Activated naive CD8-positive, alpha-beta T cell treated with anti-CD3 and anti-CD28 coated beads, Interleukin-2, amount 50 U/mL, for 24 hours (primary cell): Measurements from ENCODE around the gene RNF11.

Source experiments
- ATAC-seq: fragments of 150-1000 bp; cut with Tn5 transposase; one replicate; pipeline ENCODE4 v1.10.0; 2021
- DNase-seq: peaks from one replicate; pipeline ENCODE4 v3.0.0; 2021
- H3K27ac Mint-ChIP-seq: one replicate; pipeline ENCODE4 v1.8.0; 2021; ENCODE audit warnings: mild to moderate bottlenecking, mixed read lengths
- H3K27me3 Mint-ChIP-seq: one replicate; pipeline ENCODE4 v1.8.0; 2021; ENCODE audit warnings: mixed read lengths
- H3K36me3 Mint-ChIP-seq: one replicate; pipeline ENCODE4 v1.8.0; 2021; ENCODE audit warnings: low read depth, mixed read lengths
- H3K4me1 Mint-ChIP-seq: one replicate; pipeline ENCODE4 v1.8.0; 2021; ENCODE audit warnings: mixed read lengths
- H3K4me3 Mint-ChIP-seq: one replicate; pipeline ENCODE4 v1.8.0; 2021; ENCODE audit warnings: mild to moderate bottlenecking, moderate library complexity, mixed read lengths
- H3K9me3 Mint-ChIP-seq: one replicate; pipeline ENCODE4 v1.8.0; 2021; ENCODE audit warnings: mixed read lengths

The RNF11 gene

DNA sequence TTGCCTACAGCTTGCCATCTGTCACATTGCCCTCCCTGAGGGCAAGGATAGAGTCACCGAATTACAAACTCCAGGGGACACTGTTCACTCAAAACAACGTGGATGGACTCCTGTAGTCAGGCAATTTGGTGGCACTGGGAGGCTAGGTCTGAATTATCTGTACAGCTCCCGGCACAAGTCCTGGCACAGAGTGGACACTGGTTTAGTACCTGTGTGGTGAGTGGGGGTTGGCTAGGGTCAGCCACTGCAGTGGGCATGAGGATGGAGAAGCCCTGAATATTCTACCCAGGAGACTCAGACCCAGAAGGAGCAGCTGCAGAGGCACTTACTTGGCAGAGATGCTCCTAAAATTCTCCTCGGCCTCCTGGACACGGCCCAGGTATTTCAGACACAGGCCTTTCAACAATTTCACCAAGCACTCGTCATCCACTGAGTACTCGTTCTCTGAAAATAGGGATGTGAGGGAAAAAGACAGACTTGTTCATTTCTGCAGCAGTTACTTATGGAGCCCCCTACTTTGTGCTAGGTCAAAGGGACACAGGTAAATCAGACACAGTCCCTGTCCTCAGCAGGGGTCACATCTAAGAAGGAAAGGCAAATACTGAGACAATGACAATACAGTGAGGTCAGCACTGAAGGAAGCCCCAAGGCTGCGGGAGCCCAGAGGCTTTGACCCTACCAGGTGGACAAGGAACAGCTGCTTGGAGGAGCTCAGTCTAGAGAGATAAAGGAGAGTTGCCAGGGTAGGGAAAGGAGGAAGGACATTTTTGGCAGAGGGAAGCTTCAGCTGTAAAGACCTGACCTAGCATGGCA, 53.8 kb downstream of the RNF11 start:
- DNase-seq (no peak), ATAC-seq (no peak)
- Mint-ChIP-seq H3K27me3 (no peaks in the 10 kb centered on the region), H3K36me3 (no peaks in the 10 kb centered on the region), H3K9me3 (no peaks in the 10 kb centered on the region), H3K27ac (no peak overlapping the region), H3K4me1 (peaks cover 5% of the 10 kb centered on the region), H3K4me3 (no peak overlapping the region)

DNA sequence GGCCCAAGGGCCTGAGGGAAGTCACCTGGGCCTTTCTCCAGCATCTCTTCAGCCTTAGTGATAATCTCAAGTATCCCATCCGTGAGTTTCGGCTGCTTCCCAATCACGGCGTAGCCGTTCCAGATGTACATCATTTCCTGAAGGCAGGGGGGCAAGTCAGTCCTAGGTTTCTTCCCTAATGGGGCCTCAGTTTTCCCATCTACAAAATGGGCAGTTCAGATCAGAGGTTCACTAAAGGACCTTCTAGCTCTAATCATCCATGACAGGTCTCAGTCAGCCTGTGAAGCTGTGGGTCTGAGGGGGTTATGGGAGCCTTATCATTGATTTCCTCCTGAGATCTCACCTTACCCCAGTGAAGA, 54.4 kb downstream of the RNF11 start:
- no peaks in the 10 kb centered on the region for H3K36me3 Mint-ChIP-seq
- peaks cover 3% of the 10 kb centered on the region for H3K4me1 Mint-ChIP-seq
- H3K27me3 Mint-ChIP-seq: no peaks in the 10 kb centered on the region
- no peak for DNase-seq
- no peak for ATAC-seq
- H3K4me3 Mint-ChIP-seq: no peak overlapping the region
- no peak overlapping the region for H3K27ac Mint-ChIP-seq
- H3K9me3 Mint-ChIP-seq: no peaks in the 10 kb centered on the region

DNA sequence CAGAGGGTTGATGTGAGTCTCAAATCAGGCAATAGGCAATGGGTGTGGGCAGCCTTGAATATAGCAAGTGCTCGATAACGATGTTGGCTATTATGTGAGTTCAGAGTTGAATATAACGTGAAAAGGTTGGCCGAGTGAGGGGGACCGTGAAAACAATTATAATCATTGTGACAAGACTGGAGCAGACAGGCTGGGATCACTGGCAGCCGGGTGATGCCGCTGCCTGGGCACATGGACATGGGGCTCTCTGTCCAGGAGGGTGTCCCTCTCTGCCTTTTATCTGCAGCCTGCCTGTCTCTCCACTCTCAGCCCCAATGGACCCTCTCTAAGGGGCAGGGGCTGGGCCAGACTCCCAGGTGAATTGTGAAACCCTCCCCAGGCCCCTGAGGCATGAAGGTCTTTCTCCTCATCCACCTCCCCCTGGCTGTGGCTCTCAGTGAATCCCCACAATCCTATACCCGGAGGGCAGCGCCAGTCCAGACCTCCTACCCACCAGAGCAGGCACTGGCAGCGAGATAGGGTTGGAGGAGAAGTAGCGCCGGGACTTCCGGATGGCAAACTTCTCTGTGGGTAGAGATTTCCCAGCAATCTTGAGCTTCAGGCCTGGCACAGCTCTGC, 57.9 kb downstream of the RNF11 start:
- Mint-ChIP-seq H3K4me3 (no peak overlapping the region), H3K27ac (no peak overlapping the region), H3K36me3 (no peaks in the 10 kb centered on the region), H3K4me1 (peaks cover 23% of the 10 kb centered on the region), H3K9me3 (no peaks in the 10 kb centered on the region), H3K27me3 (no peaks in the 10 kb centered on the region)
- DNase-seq: no peak
- no peak for ATAC-seq

DNA sequence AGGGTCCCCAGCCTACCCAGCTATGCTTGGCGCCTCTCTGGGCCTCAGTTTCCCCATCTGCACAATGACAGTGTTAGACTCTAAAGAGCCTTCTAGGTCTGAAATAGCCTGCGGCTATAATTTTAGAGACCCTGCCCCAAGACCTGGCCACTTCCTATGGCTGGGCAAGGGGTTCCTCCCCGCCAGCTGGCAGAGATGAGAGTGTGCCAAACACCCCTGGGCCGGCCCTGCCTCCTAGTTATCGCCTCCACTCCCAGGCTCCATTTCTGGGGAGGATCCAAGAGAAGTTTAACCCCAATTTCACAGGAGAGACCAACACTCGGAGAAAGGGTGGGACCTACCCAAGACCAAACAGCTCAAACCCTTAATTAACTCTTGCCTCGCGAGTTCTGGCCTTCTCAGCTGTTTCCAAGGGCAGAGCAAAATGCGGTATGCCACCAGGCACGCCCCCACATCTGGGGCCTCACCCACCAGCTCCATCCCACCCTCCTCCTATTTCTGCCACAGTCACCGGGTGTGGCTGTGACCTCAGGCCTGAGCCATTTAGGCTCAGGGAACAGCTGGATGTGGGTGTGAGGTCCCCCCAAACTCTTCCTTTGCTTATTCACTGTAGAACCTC, 58.6 kb downstream of the RNF11 start:
- Mint-ChIP-seq H3K9me3 (no peaks in the 10 kb centered on the region), H3K4me1 (peaks cover 23% of the 10 kb centered on the region), H3K27ac (no peak overlapping the region), H3K36me3 (no peaks in the 10 kb centered on the region), H3K27me3 (no peaks in the 10 kb centered on the region), H3K4me3 (no peak overlapping the region)
- DNase-seq (no peak), ATAC-seq (no peak)

DNA sequence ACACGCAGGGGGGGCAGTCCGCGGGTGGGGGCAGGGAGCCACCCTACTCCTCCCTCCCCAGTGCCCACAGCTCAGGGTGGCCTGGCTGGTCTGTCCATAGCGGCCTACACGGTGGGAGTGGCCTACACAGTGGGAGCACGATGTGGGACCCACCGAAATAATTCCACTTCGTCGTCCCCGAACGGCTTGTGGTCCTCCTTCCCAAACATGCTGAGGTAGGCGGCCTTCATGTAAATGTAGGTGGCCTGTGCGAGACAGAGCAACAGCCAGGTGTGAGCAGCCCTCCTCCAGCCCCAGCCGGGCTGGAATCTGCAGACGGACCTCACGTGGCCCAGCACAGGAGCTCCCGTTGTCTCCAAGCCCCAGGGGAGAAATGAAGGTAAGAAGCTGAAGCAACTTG, 59.9 kb downstream of the RNF11 start:
- peaks cover 30% of the 10 kb centered on the region for H3K4me1 Mint-ChIP-seq
- no peak for ATAC-seq
- H3K27ac Mint-ChIP-seq: no peak overlapping the region
- H3K9me3 Mint-ChIP-seq: no peaks in the 10 kb centered on the region
- no peaks in the 10 kb centered on the region for H3K36me3 Mint-ChIP-seq
- H3K4me3 Mint-ChIP-seq: no peak overlapping the region
- no peak for DNase-seq
- no peaks in the 10 kb centered on the region for H3K27me3 Mint-ChIP-seq

DNA sequence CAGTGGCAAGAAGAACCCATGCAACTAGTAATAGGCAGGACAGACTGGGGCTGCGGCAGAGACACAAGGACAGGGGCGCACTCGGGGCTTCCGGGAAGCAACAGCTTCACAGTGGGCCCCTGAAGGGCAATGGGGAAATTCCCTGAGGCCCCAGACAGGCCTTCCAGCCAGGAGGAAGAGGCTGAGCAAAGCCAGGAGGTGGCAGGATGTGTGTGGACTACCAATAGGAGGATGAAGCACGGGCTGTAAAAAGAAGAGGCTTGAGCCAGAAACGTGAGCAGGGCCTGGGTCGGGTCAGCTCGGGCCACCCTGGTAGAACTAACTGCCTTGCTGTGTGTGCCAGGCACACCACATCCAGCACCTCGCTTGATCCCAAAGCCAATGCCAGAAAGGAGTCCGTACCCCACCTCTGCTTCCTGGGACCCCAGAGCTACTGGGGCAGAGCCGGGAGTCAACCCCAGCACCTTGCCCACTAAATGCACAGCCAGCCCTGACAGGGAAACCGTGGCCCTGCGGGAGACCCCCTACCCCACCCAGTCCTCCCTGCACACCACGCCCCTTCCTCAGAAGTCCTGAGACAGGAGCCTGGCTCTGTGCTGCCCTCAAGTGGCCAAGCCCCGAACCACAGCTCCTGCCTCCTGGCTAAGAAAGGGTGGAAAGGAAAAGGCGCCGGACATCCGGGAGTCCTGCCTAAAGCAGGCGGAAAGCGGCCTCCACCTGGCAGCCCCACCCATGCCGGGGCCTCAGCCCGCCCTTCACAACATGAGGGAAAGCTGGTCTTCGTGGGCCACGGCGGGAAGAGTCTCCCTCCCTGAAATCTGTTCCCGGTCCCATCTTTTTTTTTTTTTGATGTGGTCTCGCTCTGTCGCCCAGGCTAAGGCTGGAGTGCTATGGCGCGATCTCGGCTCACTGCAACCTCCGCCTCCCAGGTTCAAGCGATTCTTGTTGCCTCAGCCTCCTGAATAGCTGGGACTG, 60.6 kb downstream of the RNF11 start:
- peak; percentile 88 for DNase-seq
- Mint-ChIP-seq H3K27me3 (no peaks in the 10 kb centered on the region), H3K4me3 (peak overlapping the region; percentile 45), H3K36me3 (no peaks in the 10 kb centered on the region), H3K4me1 (peaks cover 35% of the 10 kb centered on the region), H3K9me3 (no peaks in the 10 kb centered on the region), H3K27ac (peak overlapping the region; percentile 54)
- ATAC-seq: peak; percentile 54

DNA sequence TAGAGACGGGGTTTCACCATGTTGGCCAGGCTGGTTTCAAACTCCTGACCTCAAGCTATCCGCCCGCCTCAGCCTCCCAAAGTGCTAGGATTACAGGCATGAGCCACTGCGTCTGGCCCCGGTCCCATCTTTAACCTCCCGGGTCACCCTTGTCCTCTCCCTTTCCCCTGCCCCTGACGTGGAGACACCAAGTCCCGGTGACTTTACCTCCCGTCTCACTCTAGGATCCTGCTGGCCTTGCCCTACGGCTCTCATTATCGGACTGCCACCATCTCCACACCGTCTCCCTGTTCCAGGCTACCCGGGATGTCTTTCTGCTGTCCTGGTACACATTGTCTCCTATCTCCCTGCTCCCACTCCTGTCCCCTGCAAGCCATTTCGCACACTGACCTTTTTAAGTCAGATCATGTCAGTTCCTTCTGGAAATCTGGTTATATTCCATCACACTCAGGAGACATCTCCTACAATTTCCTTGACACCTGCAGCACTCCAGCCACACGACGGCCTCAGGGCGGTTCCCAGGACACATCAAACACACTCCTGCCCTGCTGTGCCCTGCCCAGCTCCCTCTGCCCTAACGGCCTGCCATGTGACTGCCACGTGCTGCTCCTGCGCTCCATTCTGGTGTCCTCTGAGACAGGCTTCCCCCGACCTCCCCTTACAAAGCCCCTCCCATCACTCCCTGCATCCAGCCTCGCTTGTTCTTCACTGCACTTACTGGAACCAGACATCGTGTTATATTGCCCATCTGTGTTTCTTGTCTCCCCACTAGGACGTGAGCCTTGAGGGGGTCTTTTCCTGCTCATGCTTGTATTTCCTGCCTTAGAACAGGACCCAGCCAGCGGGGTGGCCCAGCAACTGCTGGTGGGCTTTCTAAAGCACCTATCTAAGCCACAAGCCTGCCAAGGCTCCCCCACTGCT, 61.6 kb downstream of the RNF11 start:
- DNase-seq (no peak), ATAC-seq (no peak)
- H3K27me3 Mint-ChIP-seq: no peaks in the 10 kb centered on the region
- no peaks in the 10 kb centered on the region for H3K9me3 Mint-ChIP-seq
- peaks cover 39% of the 10 kb centered on the region for H3K4me1 Mint-ChIP-seq
- peak overlapping the region; percentile 28 for H3K4me3 Mint-ChIP-seq
- H3K27ac Mint-ChIP-seq: peak overlapping the region; percentile 57
- no peaks in the 10 kb centered on the region for H3K36me3 Mint-ChIP-seq

DNA sequence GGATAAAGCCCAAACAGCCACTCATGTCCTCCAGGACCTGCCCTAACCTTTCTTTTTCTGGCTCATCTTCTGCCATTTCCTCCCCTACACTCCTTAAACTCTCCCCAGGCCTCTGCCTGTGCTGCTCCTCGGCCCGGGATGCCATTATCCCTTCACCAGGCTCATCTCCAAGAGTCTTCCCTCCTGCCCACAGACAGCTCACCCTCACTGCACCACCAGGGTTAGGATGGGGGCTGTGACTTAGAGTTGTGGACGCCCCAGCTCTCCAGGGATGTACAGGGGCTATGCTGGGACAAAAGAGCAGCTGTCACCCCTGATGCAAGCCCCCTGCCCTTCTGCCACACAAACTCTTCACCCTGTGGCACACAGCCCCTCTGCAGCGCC, 62.2 kb downstream of the RNF11 start:
- H3K27ac Mint-ChIP-seq: peak overlapping the region; percentile 57
- H3K4me1 Mint-ChIP-seq: peaks cover 39% of the 10 kb centered on the region
- DNase-seq (no peak), ATAC-seq (no peak)
- H3K27me3 Mint-ChIP-seq: no peaks in the 10 kb centered on the region
- H3K36me3 Mint-ChIP-seq: no peaks in the 10 kb centered on the region
- H3K4me3 Mint-ChIP-seq: no peak overlapping the region
- H3K9me3 Mint-ChIP-seq: no peaks in the 10 kb centered on the region

DNA sequence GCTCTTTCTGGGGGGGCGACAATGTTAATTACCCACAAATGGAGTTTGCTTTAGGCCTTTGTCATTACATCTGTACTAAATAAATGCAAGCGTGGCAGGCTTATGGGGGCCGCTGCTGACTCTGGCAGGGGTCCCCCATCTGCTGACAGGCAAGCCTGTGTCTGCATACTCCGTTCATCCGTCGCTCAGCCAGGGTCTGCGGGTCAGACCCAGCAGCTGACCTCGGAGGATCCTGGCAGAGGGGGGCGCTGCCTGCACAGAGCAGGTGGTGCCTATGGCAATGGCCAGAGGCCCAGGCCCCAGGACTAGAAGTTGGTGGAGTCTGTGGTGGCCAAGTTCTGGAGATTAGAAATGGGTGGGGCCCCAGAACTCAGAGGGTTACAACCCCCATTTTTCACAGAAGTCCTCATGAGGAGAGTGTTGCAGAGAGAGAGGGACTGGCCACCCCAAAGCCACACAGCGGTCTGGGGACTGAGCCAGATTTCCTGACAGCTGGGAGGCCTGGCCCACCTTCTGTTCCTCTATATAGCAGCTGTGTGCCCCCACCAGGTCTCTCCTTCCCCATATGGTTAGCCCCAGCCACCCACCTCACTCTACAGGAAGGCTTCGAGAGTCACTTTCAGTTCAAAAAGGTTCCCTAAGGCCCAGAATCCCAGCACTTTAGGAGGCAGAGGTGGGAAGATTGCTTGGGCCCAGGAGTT, 63.3 kb downstream of the RNF11 start:
- H3K36me3 Mint-ChIP-seq: no peaks in the 10 kb centered on the region
- no peak overlapping the region for H3K27ac Mint-ChIP-seq
- no peaks in the 10 kb centered on the region for H3K9me3 Mint-ChIP-seq
- no peaks in the 10 kb centered on the region for H3K27me3 Mint-ChIP-seq
- peaks cover 48% of the 10 kb centered on the region for H3K4me1 Mint-ChIP-seq
- no peak overlapping the region for H3K4me3 Mint-ChIP-seq
- no peak for DNase-seq
- no peak for ATAC-seq

DNA sequence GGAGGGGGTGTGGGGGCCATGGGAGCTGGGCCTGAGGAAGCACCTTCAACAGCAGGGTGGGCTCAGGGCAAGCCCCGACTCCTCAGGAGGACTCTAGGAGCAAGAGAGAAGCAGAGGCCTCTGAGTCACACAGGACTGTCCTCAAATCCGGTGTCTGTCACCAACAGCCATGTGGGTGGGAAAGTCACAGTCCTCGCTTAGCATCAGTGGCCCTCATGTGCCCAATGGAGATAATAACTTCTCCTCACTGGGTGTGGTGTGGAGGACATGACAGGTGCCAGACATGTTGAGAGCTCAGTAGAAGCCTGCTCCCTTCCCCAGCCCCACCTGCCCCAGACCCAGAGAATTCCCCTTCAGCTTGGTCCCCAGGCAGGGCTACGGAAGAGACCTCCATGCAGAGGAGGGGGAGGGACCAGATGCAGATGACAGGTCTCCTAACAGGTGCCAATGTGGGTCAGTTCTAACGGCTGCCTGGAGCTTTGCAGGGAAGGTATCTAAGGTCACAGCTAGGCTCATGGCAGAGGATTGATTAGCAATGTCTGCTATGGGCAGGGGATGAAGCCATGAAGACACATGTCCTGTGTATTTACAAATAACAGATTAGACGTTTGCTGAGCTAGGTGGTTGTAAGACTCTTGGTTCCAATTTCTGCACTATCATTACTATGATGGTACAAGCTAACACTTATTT, 64.1 kb downstream of the RNF11 start:
- DNase-seq: no peak
- H3K4me3 Mint-ChIP-seq: no peak overlapping the region
- no peaks in the 10 kb centered on the region for H3K36me3 Mint-ChIP-seq

DNA sequence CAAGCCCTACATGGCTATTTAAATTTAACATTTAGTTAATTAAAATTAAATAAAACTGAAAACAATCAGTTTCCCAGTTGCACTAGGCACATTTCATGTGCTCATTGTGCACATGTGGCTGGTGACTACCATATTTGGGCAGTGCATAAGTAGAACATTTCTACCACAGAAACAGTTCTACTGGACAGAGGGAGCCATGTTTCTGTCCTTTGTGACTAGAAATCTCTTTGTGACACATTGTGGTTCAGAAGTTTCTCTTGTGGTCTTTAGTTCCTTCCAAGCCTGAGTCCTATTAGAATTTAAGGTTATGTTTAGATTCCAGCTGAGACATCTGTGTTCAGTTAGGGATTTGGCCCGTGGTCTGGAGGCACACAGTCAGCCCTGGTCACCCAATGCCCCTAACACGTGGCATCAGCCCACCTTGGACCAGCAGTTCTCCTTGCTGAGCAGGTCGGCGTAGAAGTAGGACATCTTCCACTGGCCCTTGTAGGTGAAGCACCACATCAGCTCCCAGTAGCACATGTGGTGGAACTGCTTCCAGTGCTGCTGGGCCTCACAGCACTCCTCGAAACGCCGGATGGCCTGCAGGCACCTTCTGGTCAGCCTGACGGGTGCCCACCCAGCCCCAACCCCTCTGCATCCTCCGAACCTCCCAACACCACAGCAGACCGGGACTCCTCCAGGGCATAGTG, 65.2 kb downstream of the RNF11 start:
- peak; percentile 17 for ATAC-seq
- Mint-ChIP-seq H3K36me3 (no peaks in the 10 kb centered on the region), H3K4me1 (peaks cover 44% of the 10 kb centered on the region), H3K27me3 (no peaks in the 10 kb centered on the region), H3K9me3 (no peaks in the 10 kb centered on the region), H3K27ac (peak overlapping the region; percentile 18), H3K4me3 (no peak overlapping the region)
- no peak for DNase-seq

More for the DNA sequence above, 64.1 kb downstream of the RNF11 start:
- H3K27ac Mint-ChIP-seq: no peak overlapping the region
- no peaks in the 10 kb centered on the region for H3K9me3 Mint-ChIP-seq
- H3K4me1 Mint-ChIP-seq: peaks cover 50% of the 10 kb centered on the region
- ATAC-seq: no peak
- H3K27me3 Mint-ChIP-seq: no peaks in the 10 kb centered on the region

DNA sequence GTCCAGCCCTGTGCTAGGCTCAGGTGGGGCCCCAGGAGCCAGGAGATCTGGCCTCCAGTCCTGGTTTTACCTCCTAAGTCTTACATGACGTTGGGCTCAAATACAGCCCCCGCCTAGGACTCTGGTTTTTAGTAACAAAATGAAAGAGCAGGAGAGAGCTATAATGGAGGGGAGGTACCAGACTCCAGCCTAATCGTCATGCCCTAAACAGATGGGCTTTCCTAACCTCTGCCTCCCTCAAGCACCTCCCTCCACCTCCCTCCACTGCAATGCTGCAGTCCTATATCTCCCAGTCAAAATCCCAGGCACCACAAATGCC, 65.7 kb downstream of the RNF11 start:
- ATAC-seq (no peak), DNase-seq (no peak)
- H3K27me3 Mint-ChIP-seq: no peaks in the 10 kb centered on the region
- H3K36me3 Mint-ChIP-seq: no peaks in the 10 kb centered on the region
- H3K4me1 Mint-ChIP-seq: peaks cover 41% of the 10 kb centered on the region
- no peaks in the 10 kb centered on the region for H3K9me3 Mint-ChIP-seq
- no peak overlapping the region for H3K27ac Mint-ChIP-seq
- no peak overlapping the region for H3K4me3 Mint-ChIP-seq
